Stimulated activated CD8-positive, alpha-beta memory T cell treated with anti-CD3 and anti-CD28 coated beads, Interleukin-4, amount 100 ng/mL, for 24 hours (primary cell): ENCODE data around the gene CALN1.
"Not testable (repeated sequence)": the region's sequence is repeated elsewhere in the genome, so short reads cannot be mapped to it uniquely, and the experiment has no call there.

Source experiments
- DNase-seq: peaks from one replicate; pipeline ENCODE4 v3.0.0-alpha.2; 2020; ENCODE audit warnings: low read depth

CALN1 gene

GRCh38 chr7:72266771-72267170, 145.4 kb downstream of the CALN1 start:
- DNase-seq = no peak

- no peak for DNase-seq
These were observed 146.8 kb downstream of the CALN1 start for GRCh38 chr7:72265071-72265904.

- DNase-seq = no peak
These were observed 151.7 kb downstream of the CALN1 start for GRCh38 chr7:72260406-72260805.

- DNase-seq = no peak
These were observed 154.1 kb downstream of the CALN1 start for GRCh38 chr7:72258074-72258473.

GRCh38 chr7:72254455-72254854, 157.7 kb downstream of the CALN1 start:
- no peak for DNase-seq

GRCh38 chr7:72249106-72249505, 163.0 kb downstream of the CALN1 start:
- no peak for DNase-seq

- DNase-seq = no peak
These were observed 167.2 kb downstream of the CALN1 start for GRCh38 chr7:72244826-72245398.

- no peak for DNase-seq
These were observed 168.8 kb downstream of the CALN1 start for GRCh38 chr7:72243329-72243728.

GRCh38 chr7:72235351-72235750, 176.8 kb downstream of the CALN1 start:
- no peak for DNase-seq

- DNase-seq = no peak
These were observed 178.1 kb downstream of the CALN1 start for GRCh38 chr7:72234086-72234485.

GRCh38 chr7:72230281-72230680, 181.9 kb downstream of the CALN1 start:
- no peak for DNase-seq

- DNase-seq = no peak
These were observed 188.8 kb downstream of the CALN1 start for GRCh38 chr7:72223351-72223750.

GRCh38 chr7:72222136-72222535, 190.0 kb downstream of the CALN1 start:
- DNase-seq = no peak

GRCh38 chr7:72219500-72219899, 192.6 kb downstream of the CALN1 start:
- DNase-seq = no peak

GRCh38 chr7:72217151-72217550, 195.0 kb downstream of the CALN1 start:
- no peak for DNase-seq

- DNase-seq = no peak
These were observed 198.4 kb downstream of the CALN1 start for GRCh38 chr7:72213769-72214168.

GRCh38 chr7:72213081-72213480, 199.1 kb downstream of the CALN1 start:
- no peak for DNase-seq

- DNase-seq = no peak
These were observed 201.0 kb downstream of the CALN1 start for GRCh38 chr7:72211175-72211574.

GRCh38 chr7:72209006-72209405, 203.1 kb downstream of the CALN1 start:
- DNase-seq = not testable (repeated sequence)

GRCh38 chr7:72196176-72196575, 216.0 kb downstream of the CALN1 start:
- DNase-seq = no peak

GRCh38 chr7:72190919-72191318, 221.2 kb downstream of the CALN1 start:
- DNase-seq = no peak

GRCh38 chr7:72190146-72190545, 222.0 kb downstream of the CALN1 start:
- no peak for DNase-seq

- DNase-seq = no peak
These were observed 225.0 kb downstream of the CALN1 start for GRCh38 chr7:72187179-72187578.

- DNase-seq = no peak
These were observed 228.3 kb downstream of the CALN1 start for GRCh38 chr7:72183835-72184234.
